ENCODE measurements around the gene KCNS1. TPM values are rescaled to one million over a fixed set of nuclear protein-coding genes. Genes with fewer than 3 reads are reported as not detected.

The KCNS1 gene
- total RNA-seq, 1 donor from 2014 or later = 8.1 TPM

GRCh38 chr20:45082468-45082867 is 18.5 kb downstream of the KCNS1 start:
- H3K4me3 ChIP-seq (ENCODE audit: low read depth, low read length) = no peak overlapping the region
- no peak for TF ChIP-seq CTCF (conservative IDR thresholded peaks at IDR 0.05; ENCODE audit: low read depth, low read length)
- no peak for DNase-seq (ENCODE audit: low read depth)

DNA sequence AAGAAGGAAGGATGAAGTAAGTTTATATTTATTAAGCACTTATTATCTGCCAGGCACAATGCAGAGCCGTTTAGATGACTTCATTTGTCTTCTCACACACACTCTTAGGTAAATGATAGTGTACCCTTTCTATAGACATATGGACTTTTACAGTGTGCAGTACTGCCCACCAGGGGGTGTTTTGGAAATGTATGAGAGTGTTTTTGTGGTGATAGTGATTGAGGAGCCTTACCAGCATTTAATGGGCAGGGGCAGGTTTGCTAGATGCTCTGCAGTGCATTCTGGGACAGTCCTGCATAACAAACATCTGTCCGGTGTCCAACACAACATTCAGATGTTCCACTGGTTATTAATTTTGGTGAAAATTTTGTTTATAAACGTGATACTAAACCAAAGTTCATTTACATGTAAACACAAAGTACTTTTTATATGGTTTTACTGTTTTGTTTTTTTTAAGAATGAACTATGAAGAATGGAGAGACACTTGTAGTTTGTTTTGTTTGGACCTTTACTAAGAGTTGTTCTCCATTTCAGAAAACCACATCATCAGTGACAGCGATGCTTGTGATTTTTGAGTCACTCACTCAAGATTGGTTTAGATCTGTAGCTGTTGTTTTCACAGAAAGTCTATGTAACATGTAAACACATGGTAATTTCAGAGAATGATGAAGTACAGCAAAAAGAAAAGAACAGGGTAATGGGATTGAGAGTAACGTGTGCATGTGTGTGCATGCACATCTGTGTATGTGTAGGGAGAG is 19.9 kb downstream of the KCNS1 start:
- H3K4me3 ChIP-seq (ENCODE audit: low read depth, low read length) = no peak overlapping the region
- DNase-seq (ENCODE audit: low read depth) = no peak
- TF ChIP-seq CTCF (conservative IDR thresholded peaks at IDR 0.05; ENCODE audit: low read depth, low read length) = peak; percentile 55

DNA sequence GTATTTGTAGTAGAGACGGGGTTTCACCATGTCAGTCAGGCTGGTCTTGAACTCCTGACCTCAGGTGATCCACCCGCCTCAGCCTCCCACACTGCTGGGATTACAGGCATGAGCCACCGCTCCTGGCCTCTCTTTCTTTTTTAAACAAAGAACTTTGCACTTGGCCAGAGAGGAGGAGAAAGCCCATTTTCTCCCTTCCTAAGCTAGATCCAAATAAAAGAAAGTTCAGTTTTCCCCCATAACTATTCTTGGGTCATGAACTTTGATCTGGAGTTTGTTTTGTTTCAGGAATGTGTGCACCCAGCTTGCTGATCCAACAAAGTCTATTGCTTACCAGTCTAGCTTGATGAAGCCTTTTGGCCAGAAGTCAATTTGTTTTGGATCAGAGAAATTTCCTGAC is 23.4 kb downstream of the KCNS1 start:
- no peak overlapping the region for H3K4me3 ChIP-seq (ENCODE audit: low read depth, low read length)
- DNase-seq (ENCODE audit: low read depth) = no peak
- no peak for TF ChIP-seq CTCF (conservative IDR thresholded peaks at IDR 0.05; ENCODE audit: low read depth, low read length)

DNA sequence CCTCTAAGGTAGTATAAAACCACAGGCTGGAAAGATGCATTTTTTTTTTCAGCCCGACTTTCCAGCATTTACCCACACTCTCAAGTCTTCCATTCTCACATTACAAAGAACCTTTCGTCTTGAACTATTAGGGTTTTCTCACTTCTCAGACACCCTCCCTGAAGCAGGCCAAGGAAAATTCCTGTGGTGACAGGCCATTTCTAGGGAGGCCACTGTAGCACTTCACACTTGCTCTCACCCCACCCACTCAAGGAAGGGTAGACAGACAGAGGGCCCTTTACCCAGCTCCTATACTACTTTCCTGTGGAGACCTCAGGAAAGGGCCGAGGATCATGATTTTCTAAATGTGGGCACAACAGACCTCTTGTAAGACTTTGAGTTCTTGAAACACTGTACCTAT is 27.7 kb downstream of the KCNS1 start:
- no peak for TF ChIP-seq CTCF (conservative IDR thresholded peaks at IDR 0.05; ENCODE audit: low read depth, low read length)
- no peak for DNase-seq (ENCODE audit: low read depth)
- no peak overlapping the region for H3K4me3 ChIP-seq (ENCODE audit: low read depth, low read length)

GRCh38 chr20:45072066-45072465 is 28.9 kb downstream of the KCNS1 start:
- TF ChIP-seq CTCF (conservative IDR thresholded peaks at IDR 0.05; ENCODE audit: low read depth, low read length) = no peak

GRCh38 chr20:45070932-45071632 is 29.8 kb downstream of the KCNS1 start:
- H3K4me3 ChIP-seq (ENCODE audit: low read depth, low read length) = no peak overlapping the region
- no peak for DNase-seq (ENCODE audit: low read depth)
- no peak for TF ChIP-seq CTCF (conservative IDR thresholded peaks at IDR 0.05; ENCODE audit: low read depth, low read length)

More at GRCh38 chr20:45072066-45072465, 28.9 kb downstream of the KCNS1 start:
- no peak for DNase-seq (ENCODE audit: low read depth)
- H3K4me3 ChIP-seq (ENCODE audit: low read depth, low read length) = no peak overlapping the region
